HUES6 (cell line): ENCODE measurements around the gene OAS1.
"Not testable (repeated sequence)": the region's sequence is repeated elsewhere in the genome, so short reads cannot be mapped to it uniquely, and the experiment has no call there.

Experiments used
- H3K27ac ChIP-seq: 2 replicates; pipeline ENCODE4 v1.7.0; 2013; ENCODE audit warnings: low read depth, mild to moderate bottlenecking, low read length, inconsistent platforms
- H3K27me3 ChIP-seq: 2 replicates; pipeline ENCODE4 v1.6.1; 2013; ENCODE audit warnings: low read length; ENCODE audit not compliant: control insufficient read depth, insufficient read depth
- H3K36me3 ChIP-seq: 2 replicates; pipeline ENCODE4 v1.6.1; 2013; ENCODE audit warnings: low read length; ENCODE audit not compliant: control insufficient read depth, insufficient read depth
- H3K4me1 ChIP-seq: 2 replicates; pipeline ENCODE4 v1.6.1; 2013; ENCODE audit warnings: low read length; ENCODE audit not compliant: control insufficient read depth, insufficient read depth
- H3K4me3 ChIP-seq: 2 replicates; pipeline ENCODE4 v1.5.1; 2013; ENCODE audit warnings: low read depth, low read length
- H3K9ac ChIP-seq: one replicate; pipeline ENCODE4 v1.6.1; 2013; ENCODE audit warnings: mild to moderate bottlenecking, low read length
- H3K9me3 ChIP-seq: 2 replicates; pipeline ENCODE4 v1.6.1; 2013; ENCODE audit warnings: low read depth, low read length; ENCODE audit not compliant: control insufficient read depth, insufficient read depth

The OAS1 gene

DNA sequence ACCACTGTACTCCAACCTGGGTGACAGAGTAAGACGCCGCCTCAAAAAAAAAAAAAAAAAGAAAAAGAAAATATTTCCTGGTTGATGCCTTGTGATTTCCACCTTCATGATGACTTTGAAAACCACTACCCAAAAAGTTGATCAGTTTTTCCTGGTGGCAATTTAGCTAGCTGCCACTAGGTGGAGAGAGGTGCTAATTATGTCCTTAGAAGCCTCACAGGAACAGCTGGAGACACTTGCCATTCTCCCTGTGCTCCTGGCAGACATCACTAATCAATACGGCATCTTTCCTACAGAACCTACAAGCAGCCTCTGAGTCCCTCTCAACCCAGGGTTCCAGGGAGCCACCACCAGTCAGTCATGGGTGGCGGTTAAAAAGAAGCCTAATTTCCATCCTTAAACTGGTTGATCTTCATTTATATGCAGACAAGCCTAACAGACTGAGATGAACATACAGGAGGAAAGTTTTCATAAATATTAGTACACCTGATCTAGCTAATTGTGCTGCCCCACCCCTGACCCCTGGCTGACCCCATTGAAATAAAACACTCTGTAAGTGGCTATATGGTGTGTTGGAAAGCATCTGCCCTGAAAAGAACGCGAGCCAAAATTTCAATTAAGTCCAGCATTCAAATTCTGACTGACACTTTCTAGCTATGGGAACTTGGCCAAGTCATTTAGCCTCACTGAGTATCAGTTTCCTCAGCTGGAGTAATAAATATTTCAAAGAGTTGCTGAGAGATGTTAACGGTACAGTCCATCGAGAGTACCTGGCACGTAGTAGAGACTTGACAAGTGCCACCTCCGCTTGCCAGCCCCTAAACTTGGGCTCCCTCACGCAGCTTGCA lies 6.2 kb upstream of the OAS1 start:
- Histone ChIP-seq H3K4me1 (no peaks in the 10 kb centered on the region), H3K9me3 (peaks cover 18% of the 10 kb centered on the region), H3K27me3 (peaks cover 8% of the 10 kb centered on the region), H3K36me3 (no peaks in the 10 kb centered on the region), H3K4me3 (no peak overlapping the region), H3K9ac (no peak overlapping the region), H3K27ac (no peak overlapping the region)

DNA sequence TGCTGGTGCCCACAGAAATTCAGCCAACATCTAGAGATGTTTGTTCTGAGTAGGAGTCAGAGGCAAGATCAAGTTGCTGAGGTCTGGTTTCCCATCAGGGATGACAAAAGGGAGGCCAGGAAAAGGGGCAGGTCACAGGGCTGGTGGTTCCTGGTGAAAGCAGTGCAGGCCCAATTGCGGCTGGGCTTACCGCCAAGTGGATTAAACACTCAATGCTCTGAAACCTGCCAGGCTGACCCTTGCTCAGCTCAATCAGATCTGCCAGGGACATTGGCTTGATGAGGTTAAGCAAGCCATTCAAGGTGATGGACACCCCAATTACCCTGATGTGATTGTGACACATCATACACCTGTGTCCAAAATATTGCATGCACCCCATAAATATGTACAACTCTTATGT lies 5.5 kb upstream of the OAS1 start:
- Histone ChIP-seq H3K27ac (no peak overlapping the region), H3K27me3 (peaks cover 8% of the 10 kb centered on the region), H3K36me3 (no peaks in the 10 kb centered on the region), H3K4me1 (no peaks in the 10 kb centered on the region), H3K4me3 (no peak overlapping the region), H3K9ac (no peak overlapping the region), H3K9me3 (peaks cover 19% of the 10 kb centered on the region)

DNA sequence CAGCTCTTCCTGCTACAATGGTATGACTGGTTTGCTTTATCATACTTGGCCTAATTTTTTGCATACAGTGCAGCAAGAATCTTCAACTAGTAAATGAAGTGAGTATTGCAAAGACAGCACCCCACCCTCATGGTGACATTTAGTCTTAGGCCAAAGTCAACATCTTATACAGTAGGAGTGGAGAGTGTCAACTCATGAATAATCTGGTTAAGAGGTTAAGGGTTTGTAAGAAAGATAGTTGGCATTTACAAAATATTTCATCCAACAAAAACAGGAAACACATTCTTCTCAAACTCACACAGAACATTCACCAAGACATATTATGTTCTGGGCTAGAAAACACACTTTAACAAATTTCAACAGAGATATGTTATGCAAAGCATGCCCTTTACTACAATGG lies 2.2 kb upstream of the OAS1 start:
- no peaks in the 10 kb centered on the region for H3K4me1 ChIP-seq
- no peak overlapping the region for H3K9ac ChIP-seq
- no peak overlapping the region for H3K4me3 ChIP-seq
- peaks cover 21% of the 10 kb centered on the region for H3K9me3 ChIP-seq
- no peaks in the 10 kb centered on the region for H3K27me3 ChIP-seq
- no peak overlapping the region for H3K27ac ChIP-seq
- H3K36me3 ChIP-seq = no peaks in the 10 kb centered on the region

DNA sequence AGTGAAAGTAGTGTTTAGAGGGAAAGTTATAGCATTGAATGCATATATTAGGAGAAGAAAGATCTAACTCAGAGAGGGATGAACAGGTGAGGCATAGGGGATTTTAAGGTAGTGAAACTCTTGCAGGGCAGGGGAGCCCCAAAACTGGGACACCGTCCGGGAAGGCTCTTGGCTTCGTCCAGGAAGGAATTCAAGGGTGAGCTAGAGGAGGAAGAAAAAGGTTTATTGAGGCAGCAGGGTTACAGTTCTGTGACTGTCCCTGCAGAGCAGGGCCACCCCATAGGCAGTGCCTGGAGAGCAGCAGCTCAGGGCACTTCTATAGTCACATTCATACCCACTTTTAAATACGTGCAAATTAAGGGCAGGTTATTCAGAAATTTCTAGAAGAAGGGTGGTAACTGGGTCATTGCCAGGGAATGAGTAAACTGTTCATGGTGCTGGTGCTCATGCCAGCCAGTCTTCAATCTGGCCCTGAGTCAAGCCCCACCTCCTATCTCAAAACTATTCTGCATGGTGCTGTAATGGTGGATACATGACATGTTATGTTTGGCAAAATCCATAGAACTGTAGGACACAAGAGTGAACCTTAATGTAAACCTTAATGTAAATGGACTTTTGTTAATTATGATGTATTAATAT lies 1.2 kb upstream of the OAS1 start:
- H3K27me3 ChIP-seq = peaks cover 1% of the 10 kb centered on the region; the same call in 1 of the 2 replicates
- H3K9ac ChIP-seq = no peak overlapping the region
- no peak overlapping the region for H3K4me3 ChIP-seq
- H3K4me1 ChIP-seq = no peaks in the 10 kb centered on the region
- H3K36me3 ChIP-seq = no peaks in the 10 kb centered on the region
- peaks cover 21% of the 10 kb centered on the region for H3K9me3 ChIP-seq
- no peak overlapping the region for H3K27ac ChIP-seq

DNA sequence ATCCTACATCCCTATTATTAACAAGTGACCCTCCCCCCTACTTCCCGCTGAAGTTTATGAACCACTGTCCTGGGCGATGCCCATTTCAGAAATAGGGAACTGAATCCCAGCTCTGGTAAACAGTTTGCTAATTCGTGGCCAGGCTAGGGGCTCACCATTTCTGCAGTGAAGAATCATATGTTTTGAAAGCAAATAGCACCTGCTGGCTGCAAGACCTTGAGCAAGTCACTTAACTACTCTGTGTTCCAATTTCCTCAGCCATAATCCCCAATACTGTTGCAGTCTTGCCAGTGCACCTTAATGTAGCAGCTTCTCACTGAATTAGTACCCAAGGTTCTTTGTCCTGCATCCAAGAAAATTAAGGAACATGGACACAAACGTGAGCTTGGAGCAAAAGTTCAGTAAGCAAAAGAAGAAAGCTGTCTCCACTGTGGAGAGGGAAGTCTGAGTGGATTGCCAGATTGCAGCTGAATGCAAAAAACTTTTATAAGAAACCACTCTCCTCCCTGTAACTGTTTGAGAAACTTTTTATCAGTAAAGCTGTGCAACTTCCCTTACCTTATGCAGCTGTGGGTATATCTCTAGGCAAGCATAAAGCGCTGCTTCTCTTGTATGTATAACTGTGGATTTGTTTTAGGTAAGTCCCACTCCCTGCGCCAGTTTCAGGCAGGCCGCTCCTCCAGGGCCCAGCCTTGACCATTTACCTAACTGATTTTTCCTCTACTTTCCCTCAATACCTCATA lies 824 bp downstream of the OAS1 start:
- Histone ChIP-seq H3K4me3 (no peak overlapping the region), H3K9me3 (peaks cover 22% of the 10 kb centered on the region), H3K27ac (no peak overlapping the region), H3K36me3 (no peaks in the 10 kb centered on the region), H3K9ac (no peak overlapping the region), H3K4me1 (no peaks in the 10 kb centered on the region), H3K27me3 (peaks cover 6% of the 10 kb centered on the region; the same call in 1 of the 2 replicates)

DNA sequence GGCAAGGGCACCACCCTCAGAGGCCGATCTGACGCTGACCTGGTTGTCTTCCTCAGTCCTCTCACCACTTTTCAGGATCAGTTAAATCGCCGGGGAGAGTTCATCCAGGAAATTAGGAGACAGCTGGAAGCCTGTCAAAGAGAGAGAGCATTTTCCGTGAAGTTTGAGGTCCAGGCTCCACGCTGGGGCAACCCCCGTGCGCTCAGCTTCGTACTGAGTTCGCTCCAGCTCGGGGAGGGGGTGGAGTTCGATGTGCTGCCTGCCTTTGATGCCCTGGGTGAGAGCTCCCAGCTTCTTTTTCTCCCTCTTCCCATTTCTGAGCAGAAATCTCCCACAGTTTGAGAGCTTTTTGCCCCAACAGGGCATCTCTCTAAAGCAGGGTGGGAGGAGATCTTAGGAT lies 1.8 kb downstream of the OAS1 start:
- Histone ChIP-seq H3K36me3 (no peaks in the 10 kb centered on the region), H3K27ac (no peak overlapping the region), H3K4me3 (no peak overlapping the region), H3K9ac (no peak overlapping the region), H3K9me3 (peaks cover 28% of the 10 kb centered on the region), H3K27me3 (peaks cover 6% of the 10 kb centered on the region; the same call in 1 of the 2 replicates), H3K4me1 (no peaks in the 10 kb centered on the region)

DNA sequence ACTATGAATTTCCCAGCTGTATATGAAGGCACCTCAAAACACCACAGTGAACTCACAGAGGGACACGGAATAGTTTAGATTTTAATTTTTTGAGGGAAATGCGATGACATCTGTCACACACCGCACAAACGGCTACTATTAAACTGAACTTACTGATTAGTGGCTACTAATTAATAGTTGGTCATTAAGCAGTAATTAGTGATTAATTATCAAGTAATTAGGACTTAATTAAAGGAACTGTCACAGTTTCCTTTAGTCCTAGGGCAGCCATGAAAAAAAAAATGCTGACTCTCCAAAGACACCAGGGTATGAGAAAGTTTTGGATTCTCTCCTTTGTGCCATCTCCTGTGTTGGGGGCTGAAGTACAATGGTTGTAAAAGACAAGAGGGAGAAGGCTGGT lies 2.9 kb downstream of the OAS1 start:
- Histone ChIP-seq H3K36me3 (no peaks in the 10 kb centered on the region), H3K27ac (no peak overlapping the region), H3K4me1 (no peaks in the 10 kb centered on the region), H3K4me3 (no peak overlapping the region), H3K9ac (no peak overlapping the region), H3K27me3 (peaks cover 6% of the 10 kb centered on the region; the same call in 1 of the 2 replicates), H3K9me3 (peaks cover 21% of the 10 kb centered on the region)

DNA sequence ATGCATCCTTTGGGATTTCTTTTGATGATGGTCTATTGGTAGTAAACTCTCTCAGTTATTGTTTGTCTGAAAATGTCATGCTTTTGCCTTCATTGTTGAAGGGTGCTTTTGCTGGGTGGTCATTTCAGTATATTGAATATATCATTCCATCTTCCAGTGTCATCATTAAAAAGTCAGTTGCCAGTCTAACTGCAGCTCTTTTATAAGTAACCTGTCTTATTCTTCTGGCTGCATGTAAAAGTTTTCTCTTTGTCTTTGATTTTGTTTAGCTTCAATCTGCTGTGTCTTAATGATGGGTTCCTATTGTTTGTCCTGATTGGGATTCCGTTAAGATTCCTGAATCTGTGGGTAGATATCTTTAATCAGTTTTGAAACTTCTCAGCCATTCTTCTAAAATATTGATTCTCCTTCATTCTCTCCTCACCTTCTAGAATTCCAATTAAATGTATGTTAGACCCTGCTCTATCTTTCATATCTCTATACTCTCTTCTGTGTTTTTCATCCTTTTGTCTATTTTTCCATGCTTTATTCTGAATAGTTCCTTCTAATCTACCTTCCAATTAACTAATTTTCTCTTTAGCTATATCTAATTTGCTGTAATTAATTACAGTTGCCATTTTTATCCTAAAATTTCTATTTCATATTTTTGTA lies 6.4 kb downstream of the OAS1 start:
- H3K27me3 ChIP-seq = peaks cover 6% of the 10 kb centered on the region; the same call in 1 of the 2 replicates
- no peak overlapping the region for H3K9ac ChIP-seq
- peaks cover 15% of the 10 kb centered on the region; the same call in 1 of the 2 replicates for H3K9me3 ChIP-seq
- H3K27ac ChIP-seq = no peak overlapping the region
- H3K4me1 ChIP-seq = no peaks in the 10 kb centered on the region
- no peak overlapping the region for H3K4me3 ChIP-seq
- H3K36me3 ChIP-seq = no peaks in the 10 kb centered on the region

DNA sequence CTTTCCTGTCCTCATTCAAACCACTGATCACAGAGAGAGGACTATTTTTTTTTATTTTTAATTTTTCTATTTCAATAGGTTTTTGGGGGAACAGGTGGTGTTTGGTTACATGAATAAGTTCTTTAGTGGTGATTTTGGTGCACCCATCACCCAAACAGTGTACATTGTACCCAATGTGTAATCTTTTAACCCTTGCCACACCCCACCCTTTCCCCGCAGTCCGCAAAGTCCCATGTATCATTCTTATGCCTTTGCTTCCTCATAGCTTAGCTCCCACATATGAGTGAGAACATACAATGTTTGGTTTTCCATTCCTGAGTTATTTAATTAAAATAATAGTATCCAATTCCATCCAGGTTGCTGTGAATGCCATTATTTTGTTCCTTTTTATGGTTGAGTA lies 7.1 kb downstream of the OAS1 start:
- not testable (repeated sequence) for H3K4me3 ChIP-seq, H3K27ac ChIP-seq, H3K4me1 ChIP-seq, H3K36me3 ChIP-seq, H3K9ac ChIP-seq
- H3K9me3 ChIP-seq = peaks cover 15% of the 10 kb centered on the region; the same call in 1 of the 2 replicates
- peaks cover 11% of the 10 kb centered on the region; the same call in 1 of the 2 replicates for H3K27me3 ChIP-seq

DNA sequence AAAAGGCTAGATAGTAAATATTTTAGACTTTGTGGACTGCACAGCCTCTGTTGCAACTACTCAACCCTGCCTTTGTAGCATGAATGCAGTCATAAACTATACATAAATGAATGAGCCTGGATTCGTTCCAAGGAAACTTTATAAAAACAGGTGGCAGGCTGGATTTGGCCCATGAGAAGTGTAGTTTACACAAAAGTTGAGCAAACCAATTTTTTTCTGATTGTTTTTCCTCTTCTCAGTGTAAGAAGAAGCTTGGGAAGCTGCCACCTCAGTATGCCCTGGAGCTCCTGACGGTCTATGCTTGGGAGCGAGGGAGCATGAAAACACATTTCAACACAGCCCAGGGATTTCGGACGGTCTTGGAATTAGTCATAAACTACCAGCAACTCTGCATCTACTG lies 9.5 kb downstream of the OAS1 start:
- H3K27ac ChIP-seq = no peak overlapping the region
- H3K9ac ChIP-seq = no peak overlapping the region
- H3K4me3 ChIP-seq = no peak overlapping the region
- no peaks in the 10 kb centered on the region for H3K4me1 ChIP-seq
- peaks cover 15% of the 10 kb centered on the region; the same call in 1 of the 2 replicates for H3K9me3 ChIP-seq
- peaks cover 21% of the 10 kb centered on the region; the same call in 1 of the 2 replicates for H3K27me3 ChIP-seq
- H3K36me3 ChIP-seq = no peaks in the 10 kb centered on the region
